ENCODE data around the gene GYS2.

DNA sequence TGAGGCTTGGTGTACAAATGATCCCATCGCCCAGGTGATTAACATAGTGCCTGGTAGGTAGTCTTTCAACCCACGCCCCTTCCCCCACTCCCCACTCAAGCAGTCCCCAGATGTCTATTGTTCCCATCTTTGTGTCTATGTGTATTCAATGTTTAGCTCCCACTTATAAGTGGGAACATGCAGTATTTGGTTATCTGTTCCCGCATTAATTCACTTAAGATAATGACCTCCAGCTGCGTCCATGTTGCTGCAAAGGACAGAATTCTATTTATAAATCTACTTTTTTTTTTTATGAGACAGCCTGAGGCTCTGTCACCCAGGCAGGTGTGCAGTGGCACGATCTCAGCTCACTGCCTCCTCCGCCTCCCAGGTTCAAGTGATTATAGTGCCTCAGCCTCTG is 62.9 kb downstream of the GYS2 start:
- TF ChIP-seq CTCF (IDR thresholded peaks at IDR 0.05) (no peak), POLR2AphosphoS5 (IDR thresholded peaks at IDR 0.05; ENCODE audit: insufficient read depth in 1 of 2, low read depth in 1 of 2) (no peak), POLR2A (IDR thresholded peaks at IDR 0.05) (no peak)
